Stimulated activated CD4-positive, alpha-beta T cell treated with anti-CD3 and anti-CD28 coated beads, Interleukin-12 subunit alpha, Interleukin-12 subunit beta, amount 100 ng/mL, for 24 hours (primary cell): ENCODE results near the gene MACF1.
"Not testable (repeated sequence)": the region's sequence is repeated elsewhere in the genome, so short reads cannot be mapped to it uniquely, and the experiment has no call there.

Experiments
- DNase-seq, 2 experiments: peaks; one replicate each; pipeline ENCODE4 v3.0.0-alpha.2; 2020; ENCODE audit warnings: low read depth in 2 of 2

MACF1 gene

GRCh38 chr1:39492118-39493042 lies 287.9 kb downstream of the MACF1 start:
- not testable (repeated sequence) for DNase-seq

GRCh38 chr1:39493043-39493810 lies 288.7 kb downstream of the MACF1 start:
- DNase-seq = not testable (repeated sequence)

- no peak for DNase-seq
These were observed 290.3 kb downstream of the MACF1 start for GRCh38 chr1:39494671-39495410.

- not testable (repeated sequence) for DNase-seq
These were observed 292.0 kb downstream of the MACF1 start for GRCh38 chr1:39496520-39496919.

GRCh38 chr1:39497585-39497984 lies 293.1 kb downstream of the MACF1 start:
- no peak for DNase-seq

- DNase-seq = not testable (repeated sequence)
These were observed 293.7 kb downstream of the MACF1 start for GRCh38 chr1:39498096-39498710.

GRCh38 chr1:39498821-39499220 lies 294.3 kb downstream of the MACF1 start:
- not testable (repeated sequence) for DNase-seq

GRCh38 chr1:39499668-39500067 lies 295.2 kb downstream of the MACF1 start:
- no peak for DNase-seq

- no peak for DNase-seq
These were observed 296.4 kb downstream of the MACF1 start for GRCh38 chr1:39500862-39501389.

GRCh38 chr1:39501666-39502065 lies 297.2 kb downstream of the MACF1 start:
- no peak for DNase-seq

- not testable (repeated sequence) for DNase-seq
These were observed 299.9 kb downstream of the MACF1 start for GRCh38 chr1:39504436-39504835.

- no peak for DNase-seq
These were observed 300.8 kb downstream of the MACF1 start for GRCh38 chr1:39505289-39505688.

GRCh38 chr1:39507230-39507928 lies 302.9 kb downstream of the MACF1 start:
- no peak for DNase-seq

- no peak for DNase-seq
These were observed 303.8 kb downstream of the MACF1 start for GRCh38 chr1:39508266-39508665.

- DNase-seq = no peak
These were observed 304.4 kb downstream of the MACF1 start for GRCh38 chr1:39508857-39509305.

- DNase-seq = no peak
These were observed 305.0 kb downstream of the MACF1 start for GRCh38 chr1:39509360-39510009.

- DNase-seq = not testable (repeated sequence)
These were observed 306.2 kb downstream of the MACF1 start for GRCh38 chr1:39510570-39511186.

GRCh38 chr1:39511477-39511876 lies 307.0 kb downstream of the MACF1 start:
- not testable (repeated sequence) for DNase-seq

GRCh38 chr1:39512234-39512847 lies 307.8 kb downstream of the MACF1 start:
- DNase-seq = not testable (repeated sequence)
